ENCODE measurements around the gene CDHR4. TPM values are rescaled to one million over a fixed set of nuclear protein-coding genes. Genes with fewer than 3 reads are reported as not detected.

CDHR4 gene
- total and polyA plus RNA-seq, 2 donors (not counting 1 experiment from before 2014, with no cell fraction given) = 0.18 to 0.32 TPM

GRCh38 chr3:49754536-49754935 lies 45.1 kb downstream of the CDHR4 start:
- Histone ChIP-seq H3K4me1 (ENCODE audit: control insufficient read depth in 2 of 2, insufficient read depth in 2 of 2, low read length in 2 of 2) (peaks cover 0 to 4% of the 10 kb centered on the region in 2 donors), H4K20me1 (ENCODE audit: control insufficient read depth, insufficient read depth, low read length, poor library complexity, severe bottlenecking) (peaks cover 75% of the 10 kb centered on the region), H3K27ac (ENCODE audit: low read length in 2 of 2) (no peak overlapping the region), H3K79me2 (ENCODE audit: control insufficient read depth, insufficient read depth, low read length) (peaks cover 96% of the 10 kb centered on the region), H2AFZ (ENCODE audit: insufficient read depth, low read depth, low read length, poor library complexity, severe bottlenecking) (no peak overlapping the region), H3K27me3 (replicated peaks in 1 of 4; ENCODE audit: control extremely low read depth in 1 of 4, control insufficient read depth in 3 of 4, insufficient read depth in 4 of 4, low read length in 3 of 4) (no peaks in the 10 kb centered on the region), H3K4me3 (ENCODE audit: control extremely low read depth in 1 of 5, extremely low read depth in 1 of 5, insufficient read depth in 1 of 5, low read depth in 2 of 5, low read length in 4 of 5) (no peak overlapping the region), H3K4me2 (replicated peaks; ENCODE audit: low read depth, low read length, poor library complexity, severe bottlenecking) (no peak overlapping the region), H3K9ac (ENCODE audit: low read length) (no peak overlapping the region), H3K36me3 (replicated peaks in 1 of 2; ENCODE audit: control extremely low read depth in 1 of 2, control insufficient read depth in 1 of 2, extremely low read depth in 1 of 2, insufficient read depth in 2 of 2, low read length in 1 of 2) (peaks cover 6 to 9% of the 10 kb centered on the region in 2 experiments), H3K9me3 (ENCODE audit: control extremely low read depth in 1 of 3, control insufficient read depth in 2 of 3, insufficient read depth in 1 of 3, low read length in 2 of 3) (no peaks in the 10 kb centered on the region)
- DNase-seq (no peak), ATAC-seq (ENCODE audit: low read depth) (no peak)
- H3K27me3 Mint-ChIP-seq = no peaks in the 10 kb centered on the region
- CTCF ChIA-PET = no interaction called here
- no peak overlapping the region for H3K4me3 Mint-ChIP-seq
- POLR2A ChIA-PET = interaction anchor here (0.6 to 0.7 kb wide), 2 partner anchors 176 to 1117 kb away, joined by 3 read pairs; no protein-coding TSS in a partner anchor
- intact Hi-C loops (cut with micrococcal nuclease) = no loop called here
- TF ChIP-seq CTCF (IDR thresholded peaks at IDR 0.05) (no peak), EZH2 (IDR thresholded peaks at IDR 0.05; ENCODE audit: borderline replicate concordance, insufficient read depth, low read depth, low read length, poor library complexity, severe bottlenecking) (no peak)
- H3K27ac Mint-ChIP-seq = no peak overlapping the region
- 100% methylated on average over 1 of the region's 1 CpG for WGBS (ENCODE audit: insufficient coverage)
- no peaks in the 10 kb centered on the region for H3K9me3 Mint-ChIP-seq (ENCODE audit: insufficient read depth)
- peaks cover 32% of the 10 kb centered on the region for H3K4me1 Mint-ChIP-seq

- DNase-seq (no peak), ATAC-seq (ENCODE audit: low read depth) (no peak)
- intact Hi-C loops (cut with micrococcal nuclease) = no loop called here
- Histone ChIP-seq H3K27ac (ENCODE audit: low read length in 2 of 2) (no peak overlapping the region), H3K36me3 (replicated peaks in 1 of 2; ENCODE audit: control extremely low read depth in 1 of 2, control insufficient read depth in 1 of 2, extremely low read depth in 1 of 2, insufficient read depth in 2 of 2, low read length in 1 of 2) (peaks cover 4 to 26% of the 10 kb centered on the region in 2 experiments), H3K4me1 (ENCODE audit: control insufficient read depth in 2 of 2, insufficient read depth in 2 of 2, low read length in 2 of 2) (peaks cover 0 to 4% of the 10 kb centered on the region in 2 donors), H3K9ac (ENCODE audit: low read length) (no peak overlapping the region), H4K20me1 (ENCODE audit: control insufficient read depth, insufficient read depth, low read length, poor library complexity, severe bottlenecking) (peaks cover 63% of the 10 kb centered on the region), H3K79me2 (ENCODE audit: control insufficient read depth, insufficient read depth, low read length) (peaks cover 91% of the 10 kb centered on the region), H3K9me3 (ENCODE audit: control extremely low read depth in 1 of 3, control insufficient read depth in 2 of 3, insufficient read depth in 1 of 3, low read length in 2 of 3) (no peaks in the 10 kb centered on the region), H3K4me2 (replicated peaks; ENCODE audit: low read depth, low read length, poor library complexity, severe bottlenecking) (no peak overlapping the region), H2AFZ (ENCODE audit: insufficient read depth, low read depth, low read length, poor library complexity, severe bottlenecking) (no peak overlapping the region), H3K27me3 (replicated peaks in 1 of 4; ENCODE audit: control extremely low read depth in 1 of 4, control insufficient read depth in 3 of 4, insufficient read depth in 4 of 4, low read length in 3 of 4) (no peaks in the 10 kb centered on the region), H3K4me3 (ENCODE audit: control extremely low read depth in 1 of 5, extremely low read depth in 1 of 5, insufficient read depth in 1 of 5, low read depth in 2 of 5, low read length in 4 of 5) (no peak overlapping the region)
- Mint-ChIP-seq H3K9me3 (ENCODE audit: insufficient read depth) (no peaks in the 10 kb centered on the region), H3K4me3 (no peak overlapping the region), H3K4me1 (peaks cover 20% of the 10 kb centered on the region), H3K27me3 (no peaks in the 10 kb centered on the region), H3K27ac (no peak overlapping the region)
- no peak for TF ChIP-seq CTCF (IDR thresholded peaks at IDR 0.05)
- TF ChIP-seq EZH2 (IDR thresholded peaks at IDR 0.05; ENCODE audit: borderline replicate concordance, insufficient read depth, low read depth, low read length, poor library complexity, severe bottlenecking) = no peak
- POLR2A ChIA-PET = no interaction called here
- WGBS (ENCODE audit: insufficient coverage) = no CpG with 5 or more reads among the region's 4 CpGs
- CTCF ChIA-PET = no interaction called here
These were observed 48.2 kb downstream of the CDHR4 start for GRCh38 chr3:49751501-49751900.

All from B cell (primary cell).